Measurements from ENCODE around the gene FAM83C.

FAM83C gene

GRCh38 chr20:35286077-35286898 is 5.9 kb downstream of the FAM83C start:
- no peak for FAIRE-seq
- DNase-seq (ENCODE audit: insufficient read length): no peak
- no peak for TF ChIP-seq POLR2A (IDR thresholded peaks at IDR 0.05; ENCODE audit: low read depth, low read length)
- TF ChIP-seq TAF1 (IDR thresholded peaks at IDR 0.05; ENCODE audit: borderline replicate concordance, low read depth, low read length): no peak
- TF ChIP-seq POLR2AphosphoS5 (IDR thresholded peaks at IDR 0.05; ENCODE audit: low read depth, low read length): no peak

GRCh38 chr20:35285806-35286076 is 6.5 kb downstream of the FAM83C start:
- DNase-seq (ENCODE audit: insufficient read length) (no peak), FAIRE-seq (no peak)
- no peak for TF ChIP-seq POLR2A (IDR thresholded peaks at IDR 0.05; ENCODE audit: low read depth, low read length)

GRCh38 chr20:35284992-35285805 is 7.0 kb downstream of the FAM83C start:
- FAIRE-seq: no peak
- TF ChIP-seq POLR2AphosphoS5 (IDR thresholded peaks at IDR 0.05; ENCODE audit: low read depth, low read length) (no peak), POLR2A (IDR thresholded peaks at IDR 0.05; ENCODE audit: low read depth, low read length) (no peak), TAF1 (IDR thresholded peaks at IDR 0.05; ENCODE audit: borderline replicate concordance, low read depth, low read length) (no peak)
- DNase-seq (ENCODE audit: insufficient read length): no peak

GRCh38 chr20:35284267-35284991 is 7.8 kb downstream of the FAM83C start, which contains the start of gene EIF6:
TSS of gene EIF6 (minus strand) at chr20:35284772. CDS start at chr20:35284487, 285 bp downstream.
- FAIRE-seq (peak; percentile 89), DNase-seq (ENCODE audit: insufficient read length) (peak; percentile 94)
- TF ChIP-seq POLR2A (IDR thresholded peaks at IDR 0.05; ENCODE audit: low read depth, low read length) (peak; percentile 86), POLR2AphosphoS5 (IDR thresholded peaks at IDR 0.05; ENCODE audit: low read depth, low read length) (peak; percentile 86), TAF1 (IDR thresholded peaks at IDR 0.05; ENCODE audit: borderline replicate concordance, low read depth, low read length) (peak; percentile 79; the same call in 1 of the 2 replicates)

GRCh38 chr20:35283441-35284266 is 8.6 kb downstream of the FAM83C start:
- DNase-seq (ENCODE audit: insufficient read length) (no peak), FAIRE-seq (peak; percentile 78)
- TF ChIP-seq TAF1 (IDR thresholded peaks at IDR 0.05; ENCODE audit: borderline replicate concordance, low read depth, low read length) (no peak), POLR2AphosphoS5 (IDR thresholded peaks at IDR 0.05; ENCODE audit: low read depth, low read length) (no peak), POLR2A (IDR thresholded peaks at IDR 0.05; ENCODE audit: low read depth, low read length) (no peak)

GRCh38 chr20:35281506-35282101 is 10.6 kb downstream of the FAM83C start:
- no peak for TF ChIP-seq TAF1 (IDR thresholded peaks at IDR 0.05; ENCODE audit: borderline replicate concordance, low read depth, low read length)
- no peak for TF ChIP-seq POLR2A (IDR thresholded peaks at IDR 0.05; ENCODE audit: low read depth, low read length)
- TF ChIP-seq POLR2AphosphoS5 (IDR thresholded peaks at IDR 0.05; ENCODE audit: low read depth, low read length): no peak
- FAIRE-seq (no peak), DNase-seq (ENCODE audit: insufficient read length) (no peak)

- TF ChIP-seq POLR2A (IDR thresholded peaks at IDR 0.05; ENCODE audit: low read depth, low read length) (no peak), TAF1 (IDR thresholded peaks at IDR 0.05; ENCODE audit: borderline replicate concordance, low read depth, low read length) (no peak), POLR2AphosphoS5 (IDR thresholded peaks at IDR 0.05; ENCODE audit: low read depth, low read length) (no peak)
- DNase-seq (ENCODE audit: insufficient read length): no peak
- FAIRE-seq: no peak
These were observed 11.7 kb downstream of the FAM83C start for GRCh38 chr20:35280523-35280922.

- no peak for DNase-seq (ENCODE audit: insufficient read length)
- TF ChIP-seq POLR2AphosphoS5 (IDR thresholded peaks at IDR 0.05; ENCODE audit: low read depth, low read length) (no peak), POLR2A (IDR thresholded peaks at IDR 0.05; ENCODE audit: low read depth, low read length) (no peak), TAF1 (IDR thresholded peaks at IDR 0.05; ENCODE audit: borderline replicate concordance, low read depth, low read length) (no peak)
- no peak for FAIRE-seq
These were observed 12.6 kb downstream of the FAM83C start for GRCh38 chr20:35279533-35280174.

GRCh38 chr20:35279040-35279439 is 13.2 kb downstream of the FAM83C start:
- TF ChIP-seq POLR2A (IDR thresholded peaks at IDR 0.05; ENCODE audit: low read depth, low read length) (no peak), POLR2AphosphoS5 (IDR thresholded peaks at IDR 0.05; ENCODE audit: low read depth, low read length) (no peak), TAF1 (IDR thresholded peaks at IDR 0.05; ENCODE audit: borderline replicate concordance, low read depth, low read length) (no peak)
- DNase-seq (ENCODE audit: insufficient read length): no peak
- FAIRE-seq: no peak

Data from GM12892 (cell line).